B cell (primary cell): ENCODE measurements around the gene ARHGAP26. TPM values are rescaled to one million over a fixed set of nuclear protein-coding genes. Genes with fewer than 3 reads are reported as not detected.

Source experiments
- ATAC-seq: fragments of 200-7000 bp; cut with Tn5 transposase; one replicate; pipeline ENCODE4 v1.10.0; 2021; ENCODE audit warnings: low read depth, mild to moderate bottlenecking, moderate number of reproducible peaks, moderate library complexity
- CTCF ChIA-PET: fragments of 350-600 bp; sonication (Branson Sonifier 250); formaldehyde crosslinking; loops from one replicate; lab custom pipeline; 2021; ENCODE audit warnings: antibody characterized with exemption, inconsistent platforms; lab: Charles Lee
- POLR2A ChIA-PET: fragments of 350-600 bp; sonication (Branson Sonifier 250); formaldehyde crosslinking; loops from one replicate; lab custom pipeline; 2021; ENCODE audit warnings: antibody characterized with exemption; lab: Charles Lee
- DNase-seq: peaks from one replicate; pipeline ENCODE4 v3.0.0; 2013
- H2AFZ ChIP-seq: 2 replicates; pipeline ENCODE4 v1.6.1; 2012; ENCODE audit warnings: mild to moderate bottlenecking, low read depth, low read length; ENCODE audit not compliant: insufficient read depth, poor library complexity, severe bottlenecking
- H3K27ac ChIP-seq, 2 donors: 1 replicate in 1 of 2; 2 replicates in 1 of 2; pipeline ENCODE4 v1.5.1; 2012 to 2013; ENCODE audit warnings: low read length in 2 of 2, mild to moderate bottlenecking in 2 of 2, moderate library complexity in 1 of 2
- H3K27me3 ChIP-seq, 4 experiments: fragments of 200-600 bp in 1 of 4; sonication (generic) in 1 of 4; replicated peaks in 1 of 4; 1 replicate in 2 of 4; 2 replicates in 2 of 4; pipeline versions ENCODE4 v1.6.1 to v1.7.0; 2013 to 2016; ENCODE audit warnings: low read length in 3 of 4, mild to moderate bottlenecking in 2 of 4, mixed read lengths in 1 of 4, moderate library complexity in 1 of 4; ENCODE audit not compliant: insufficient read depth in 4 of 4, control insufficient read depth in 3 of 4; ENCODE audit errors: control extremely low read depth in 1 of 4
- H3K36me3 ChIP-seq, 2 experiments: replicated peaks in 1 of 2; 1 replicate in 1 of 2; 2 replicates in 1 of 2; pipeline versions ENCODE4 v1.6.1 to v1.7.1; 2013; ENCODE audit warnings: low read length in 1 of 2; ENCODE audit not compliant: insufficient read depth in 2 of 2, control insufficient read depth in 1 of 2; ENCODE audit errors: control extremely low read depth in 1 of 2, extremely low read depth in 1 of 2
- H3K4me1 ChIP-seq, 2 donors: fragments of 200-600 bp in 1 of 2; sonication (generic) in 1 of 2; 1 replicate in 1 of 2; 2 replicates in 1 of 2; pipeline versions ENCODE4 v1.5.1 to v1.6.1; 2013 to 2017; ENCODE audit warnings: low read length in 2 of 2; ENCODE audit not compliant: control insufficient read depth in 2 of 2, insufficient read depth in 2 of 2
- H3K4me2 ChIP-seq: replicated peaks from 2 replicates; pipeline ENCODE3; 2012; ENCODE audit warnings: mild to moderate bottlenecking, low read depth, low read length; ENCODE audit not compliant: poor library complexity, severe bottlenecking
- H3K4me3 ChIP-seq, 5 experiments: fragments of 200-600 bp in 1 of 5; sonication (generic) in 1 of 5; 1 replicate in 3 of 5; 2 replicates in 2 of 5; pipeline versions ENCODE4 v1.5.1 to v1.7.0; 2011 to 2016; ENCODE audit warnings: low read length in 4 of 5, mild to moderate bottlenecking in 4 of 5, low read depth in 2 of 5, control low read depth in 1 of 5, moderate library complexity in 1 of 5; ENCODE audit not compliant: insufficient read depth in 1 of 5; ENCODE audit errors: control extremely low read depth in 1 of 5, extremely low read depth in 1 of 5
- H3K79me2 ChIP-seq: fragments of 200-600 bp; sonication (generic); one replicate; pipeline ENCODE4 v1.6.0; 2016; ENCODE audit warnings: low read length; ENCODE audit not compliant: control insufficient read depth, insufficient read depth
- H3K9ac ChIP-seq: fragments of 200-600 bp; sonication (generic); 2 replicates; pipeline ENCODE4 v1.6.1; 2017; ENCODE audit warnings: mild to moderate bottlenecking, low read length, moderate library complexity
- H3K9me3 ChIP-seq, 3 donors: one replicate each; pipeline versions ENCODE4 v1.6.1 to v1.7.1; 2013; ENCODE audit warnings: low read length in 2 of 3; ENCODE audit not compliant: control insufficient read depth in 2 of 3, insufficient read depth in 1 of 3; ENCODE audit errors: control extremely low read depth in 1 of 3
- H4K20me1 ChIP-seq: 2 replicates; pipeline ENCODE4 v1.6.0; 2012; ENCODE audit warnings: mild to moderate bottlenecking, low read length; ENCODE audit not compliant: insufficient read depth, control insufficient read depth, poor library complexity, severe bottlenecking
- H3K27ac Mint-ChIP-seq: one replicate; pipeline ENCODE4 v1.8.0; 2021; ENCODE audit warnings: mixed read lengths
- H3K27me3 Mint-ChIP-seq: one replicate; pipeline ENCODE4 v1.8.0; 2021; ENCODE audit warnings: mixed read lengths
- H3K4me1 Mint-ChIP-seq: one replicate; pipeline ENCODE4 v1.8.0; 2021; ENCODE audit warnings: mixed read lengths
- H3K4me3 Mint-ChIP-seq: one replicate; pipeline ENCODE4 v1.8.0; 2021; ENCODE audit warnings: mixed read lengths
- H3K9me3 Mint-ChIP-seq: one replicate; pipeline ENCODE4 v1.8.0; 2022; ENCODE audit warnings: mixed read lengths; ENCODE audit not compliant: insufficient read depth
- CTCF ChIP-seq: fragments of 200-600 bp; IDR thresholded peaks from one replicate; pipeline ENCODE4 v1.8.0; 2022; ENCODE audit warnings: antibody characterized with exemption, mild to moderate bottlenecking
- EZH2 ChIP-seq: IDR thresholded peaks from 2 replicates; pipeline ENCODE4 v1.6.1; 2012; ENCODE audit warnings: borderline replicate concordance, low read depth, mild to moderate bottlenecking, moderate library complexity, low read length; ENCODE audit not compliant: insufficient read depth, poor library complexity, severe bottlenecking
- WGBS: methylation state at CpG from one replicate; pipeline ENCODE4 v1.1.5; 2013; ENCODE audit warnings: missing lambda C conversion rate; ENCODE audit not compliant: insufficient coverage; 5-methylcytosine and 5-hydroxymethylcytosine counted together
- intact Hi-C: fragments of 100-400 bp; cut with micrococcal nuclease; formaldehyde crosslinking; loops from one replicate; pipeline ENCODE4 v1.10.0; 2022
- polyA plus RNA-seq: library from polyadenylated mRNA; depleted of rRNA; stranded (reverse); fragments of >200 nt; gene quantifications from 2 replicates; pipeline ENCODE4 v1.2.3, GENCODE V29; 2012
- total RNA-seq, 2 donors: library from RNA; stranded (reverse); fragments of 120-200 nt in 1 of 2; gene quantifications; 1 replicate in 1 of 2; 2 replicates in 1 of 2; pipeline versions ENCODE4 v1.2.3 to v1.2.4, GENCODE V29; 2013 to 2022

ARHGAP26 gene
- total and polyA plus RNA-seq, 2 donors (not counting 1 experiment from before 2014, with no cell fraction given) = 1.8 to 22.5 TPM

GRCh38 chr5:143187495-143187894, 417.3 kb downstream of the ARHGAP26 start:
- DNase-seq = no peak
- no peak for TF ChIP-seq EZH2
- TF ChIP-seq CTCF = no peak
- H3K9ac ChIP-seq = no peak overlapping the region
- POLR2A ChIA-PET = no interaction called here
- no peak for ATAC-seq
- CTCF ChIA-PET = no interaction called here
- no peaks in the 10 kb centered on the region for H3K79me2 ChIP-seq
- Mint-ChIP-seq H3K27ac (no peak overlapping the region), H3K9me3 (peaks cover 12% of the 10 kb centered on the region), H3K4me1 (peaks cover 13% of the 10 kb centered on the region), H3K4me3 (no peak overlapping the region), H3K27me3 (no peaks in the 10 kb centered on the region)
- intact Hi-C loops = no loop called here
- H3K36me3 ChIP-seq = no peaks in the 10 kb centered on the region
- no peaks in the 10 kb centered on the region for H4K20me1 ChIP-seq
- no peaks in the 10 kb centered on the region for H3K27me3 ChIP-seq
- H3K9me3 ChIP-seq = peaks cover 0 to 8% (median 7%) of the 10 kb centered on the region in 3 donors
- 99% methylated on average over 8 of the region's 8 CpGs for WGBS
- peaks cover 12% of the 10 kb centered on the region in 2 donors for H3K4me1 ChIP-seq
- H3K27ac ChIP-seq = no peak overlapping the region
- H2AFZ ChIP-seq = no peak overlapping the region
- H3K4me2 ChIP-seq = no peak overlapping the region
- H3K4me3 ChIP-seq = no peak overlapping the region

- TF ChIP-seq CTCF = no peak
- TF ChIP-seq EZH2 = no peak
- H3K4me3 ChIP-seq = no peak overlapping the region
- peaks cover 12% of the 10 kb centered on the region for H3K9me3 Mint-ChIP-seq
- intact Hi-C loops = no loop called here
- no peaks in the 10 kb centered on the region for H3K36me3 ChIP-seq
- DNase-seq = no peak
- no peak overlapping the region for H3K27ac ChIP-seq
- H3K79me2 ChIP-seq = no peaks in the 10 kb centered on the region
- ChIA-PET CTCF (no interaction called here), POLR2A (no interaction called here)
- no peak for ATAC-seq
- H3K27me3 Mint-ChIP-seq = no peaks in the 10 kb centered on the region
- H3K4me3 Mint-ChIP-seq = no peak overlapping the region
- peaks cover 0 to 8% (median 7%) of the 10 kb centered on the region in 3 donors for H3K9me3 ChIP-seq
- no peaks in the 10 kb centered on the region for H4K20me1 ChIP-seq
- no peak overlapping the region for H3K27ac Mint-ChIP-seq
- H2AFZ ChIP-seq = no peak overlapping the region
- H3K9ac ChIP-seq = no peak overlapping the region
- no peaks in the 10 kb centered on the region for H3K27me3 ChIP-seq
- H3K4me1 ChIP-seq = peaks cover 6% of the 10 kb centered on the region in 2 donors
- no CpG with 5 or more reads among the region's 2 CpGs for WGBS
- no peak overlapping the region for H3K4me2 ChIP-seq
- peaks cover 8% of the 10 kb centered on the region for H3K4me1 Mint-ChIP-seq
Measured at GRCh38 chr5:143188083-143188482, 417.9 kb downstream of the ARHGAP26 start.
